DOHH2 (cell line): ENCODE measurements around the gene PRKCZ.

Experiments
- EZH2phosphoT487 ChIP-seq: fragments of 200-600 bp; sonication (generic); IDR thresholded peaks from 2 replicates; pipeline ENCODE4 v1.6.1; 2017; ENCODE audit warnings: borderline replicate concordance, mild to moderate bottlenecking, antibody characterized with exemption, low read length, moderate library complexity, mixed read lengths
- TF ChIP-seq, protein P1 (sequence below): fragments of 200-600 bp; sonication (generic); IDR thresholded peaks from one replicate; pipeline ENCODE4 v1.5.1; 2014; ENCODE audit warnings: antibody characterized with exemption, mild to moderate bottlenecking, low read depth, low read length; ENCODE audit not compliant: poor library complexity, severe bottlenecking

DNA sequence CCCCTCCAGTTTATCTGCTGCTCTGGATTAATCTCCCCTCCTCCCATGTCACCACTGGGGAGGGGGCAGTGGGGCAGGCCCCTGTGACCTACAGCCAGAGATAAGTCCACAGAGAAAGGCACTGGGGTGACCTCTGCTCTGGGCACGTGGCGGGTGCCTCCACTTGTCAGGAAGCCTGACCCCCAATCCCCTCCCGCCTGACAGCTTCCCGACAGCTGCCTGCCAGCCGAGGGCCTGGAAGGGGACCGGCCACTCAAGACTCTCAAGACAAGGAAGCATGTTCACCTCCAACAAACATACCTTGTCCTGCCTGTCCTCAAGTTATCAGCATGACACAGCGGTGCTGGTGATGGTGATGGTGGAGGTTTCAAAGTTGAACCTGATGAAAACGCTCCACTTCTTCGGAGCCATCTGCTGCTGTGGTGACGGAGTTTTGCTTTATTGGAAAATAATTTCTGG, 147.5 kb downstream of the PRKCZ start:
- TF ChIP-seq, protein P1, sequence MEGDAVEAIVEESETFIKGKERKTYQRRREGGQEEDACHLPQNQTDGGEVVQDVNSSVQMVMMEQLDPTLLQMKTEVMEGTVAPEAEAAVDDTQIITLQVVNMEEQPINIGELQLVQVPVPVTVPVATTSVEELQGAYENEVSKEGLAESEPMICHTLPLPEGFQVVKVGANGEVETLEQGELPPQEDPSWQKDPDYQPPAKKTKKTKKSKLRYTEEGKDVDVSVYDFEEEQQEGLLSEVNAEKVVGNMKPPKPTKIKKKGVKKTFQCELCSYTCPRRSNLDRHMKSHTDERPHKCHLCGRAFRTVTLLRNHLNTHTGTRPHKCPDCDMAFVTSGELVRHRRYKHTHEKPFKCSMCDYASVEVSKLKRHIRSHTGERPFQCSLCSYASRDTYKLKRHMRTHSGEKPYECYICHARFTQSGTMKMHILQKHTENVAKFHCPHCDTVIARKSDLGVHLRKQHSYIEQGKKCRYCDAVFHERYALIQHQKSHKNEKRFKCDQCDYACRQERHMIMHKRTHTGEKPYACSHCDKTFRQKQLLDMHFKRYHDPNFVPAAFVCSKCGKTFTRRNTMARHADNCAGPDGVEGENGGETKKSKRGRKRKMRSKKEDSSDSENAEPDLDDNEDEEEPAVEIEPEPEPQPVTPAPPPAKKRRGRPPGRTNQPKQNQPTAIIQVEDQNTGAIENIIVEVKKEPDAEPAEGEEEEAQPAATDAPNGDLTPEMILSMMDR, result no peak
- TF ChIP-seq EZH2phosphoT487, result no peak
